Stimulated activated CD4-positive, alpha-beta T cell treated with anti-CD3 and anti-CD28 coated beads, Interleukin-4, amount 100 ng/mL, for 1 hour (primary cell): ENCODE measurements around the gene TAT.

Source experiments
- DNase-seq: peaks from one replicate; pipeline ENCODE4 v3.0.0-alpha.2; 2020

The TAT gene

DNA sequence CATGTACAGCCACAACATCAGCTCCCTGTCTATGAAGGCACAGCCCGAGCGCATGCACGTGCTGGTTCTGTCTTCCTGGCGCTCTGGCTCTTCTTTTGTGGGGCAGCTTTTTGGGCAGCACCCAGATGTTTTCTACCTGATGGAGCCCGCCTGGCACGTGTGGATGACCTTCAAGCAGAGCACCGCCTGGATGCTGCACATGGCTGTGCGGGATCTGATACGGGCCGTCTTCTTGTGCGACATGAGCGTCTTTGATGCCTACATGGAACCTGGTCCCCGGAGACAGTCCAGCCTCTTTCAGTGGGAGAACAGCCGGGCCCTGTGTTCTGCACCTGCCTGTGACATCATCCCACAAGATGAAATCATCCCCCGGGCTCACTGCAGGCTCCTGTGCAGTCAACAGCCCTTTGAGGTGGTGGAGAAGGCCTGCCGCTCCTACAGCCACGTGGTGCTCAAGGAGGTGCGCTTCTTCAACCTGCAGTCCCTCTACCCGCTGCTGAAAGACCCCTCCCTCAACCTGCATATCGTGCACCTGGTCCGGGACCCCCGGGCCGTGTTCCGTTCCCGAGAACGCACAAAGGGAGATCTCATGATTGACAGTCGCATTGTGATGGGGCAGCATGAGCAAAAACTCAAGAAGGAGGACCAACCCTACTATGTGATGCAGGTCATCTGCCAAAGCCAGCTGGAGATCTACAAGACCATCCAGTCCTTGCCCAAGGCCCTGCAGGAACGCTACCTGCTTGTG, 40.0 kb downstream of the TAT start:
- no peak for DNase-seq

DNA sequence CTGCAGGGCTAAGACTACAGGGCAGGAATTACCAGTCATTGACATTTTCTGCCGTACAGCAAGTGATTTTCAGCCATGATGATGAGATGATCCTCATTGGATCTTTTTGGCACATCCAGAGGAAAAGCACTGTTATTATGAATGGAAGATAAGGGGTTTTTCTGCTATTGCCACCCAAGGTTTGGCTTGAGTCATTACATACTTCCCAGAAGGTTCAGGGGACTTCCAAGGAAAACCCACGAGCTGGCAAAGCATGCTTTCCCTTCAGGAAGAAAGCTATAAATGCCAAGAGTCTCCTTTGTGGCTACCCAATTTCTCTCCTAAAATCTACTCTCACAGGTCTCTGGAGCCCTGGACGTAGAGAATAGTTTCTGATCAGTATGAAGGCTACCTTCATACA, 44.5 kb downstream of the TAT start:
- DNase-seq, result no peak

DNA sequence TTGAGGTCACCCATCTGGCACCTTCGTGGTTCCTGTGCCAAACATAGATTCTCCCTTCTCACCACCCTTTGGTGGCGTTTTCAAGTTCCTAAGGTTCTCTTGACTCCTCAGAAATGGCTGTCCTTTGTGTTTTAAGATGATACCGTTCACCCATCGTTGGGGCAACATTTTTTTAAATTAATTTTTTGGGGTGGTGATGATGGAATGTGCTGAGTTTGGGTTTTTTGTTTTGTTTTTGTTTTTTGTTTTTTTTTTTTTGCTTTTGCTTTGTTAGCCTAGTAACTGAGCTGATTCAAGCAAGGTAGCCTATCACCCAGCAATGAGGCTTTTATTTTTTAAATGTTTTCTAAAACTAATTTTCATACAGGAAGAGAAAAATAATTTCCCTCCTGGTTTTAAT, 48.0 kb downstream of the TAT start:
- DNase-seq, result no peak

DNA sequence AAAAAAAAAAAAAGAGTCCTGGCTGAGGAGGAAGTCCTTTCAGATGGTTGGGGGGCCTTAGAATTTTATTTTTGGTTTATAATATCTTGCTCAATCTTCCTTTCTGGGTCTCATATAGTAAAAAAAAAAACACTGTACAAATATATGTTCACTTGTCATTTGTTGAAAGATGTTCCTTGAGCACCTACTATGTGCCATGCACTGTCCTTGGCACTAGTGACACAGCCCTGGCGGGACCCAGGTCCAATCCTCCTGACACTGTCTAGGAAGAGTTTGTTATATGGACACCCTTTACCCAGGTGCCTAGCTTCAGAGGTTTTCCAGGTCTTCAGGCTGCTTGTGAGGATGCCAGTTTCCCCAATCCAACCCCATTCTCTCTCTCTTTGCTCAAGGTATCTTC, 48.6 kb downstream of the TAT start:
- DNase-seq, result no peak

DNA sequence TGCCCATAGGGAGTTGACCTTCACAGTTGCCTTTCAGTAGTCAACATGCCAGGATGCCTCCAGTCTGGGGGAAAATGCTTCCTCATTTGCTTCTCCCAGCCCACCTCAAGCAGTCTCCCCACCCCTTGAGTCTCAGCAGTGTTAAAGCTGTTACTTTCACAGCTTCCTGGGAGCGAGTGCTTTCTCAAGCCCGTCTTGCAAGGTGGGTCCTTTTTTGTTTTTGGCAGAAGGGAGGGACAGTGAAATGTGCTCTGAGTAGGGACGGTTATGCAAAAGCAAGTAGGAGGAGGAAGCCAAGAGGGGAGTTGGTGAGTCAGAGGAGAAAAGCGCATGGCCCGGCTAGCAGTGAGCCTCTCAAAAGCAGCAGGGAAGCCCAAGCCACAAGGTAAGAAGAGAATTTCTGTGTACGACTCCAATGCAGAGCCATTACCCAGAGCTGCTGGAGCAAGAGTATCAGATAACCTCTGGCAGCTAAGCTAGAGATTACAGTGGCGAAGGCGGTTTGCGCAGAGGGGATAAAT, 50.7 kb downstream of the TAT start, which contains the start of gene CHST4:
Gene CHST4, plus strand, starts transcription at position 316 of the 521 bp plus-strand sequence. CDS start 10,252 bp downstream, outside the sequence.
- DNase-seq, result no peak

DNA sequence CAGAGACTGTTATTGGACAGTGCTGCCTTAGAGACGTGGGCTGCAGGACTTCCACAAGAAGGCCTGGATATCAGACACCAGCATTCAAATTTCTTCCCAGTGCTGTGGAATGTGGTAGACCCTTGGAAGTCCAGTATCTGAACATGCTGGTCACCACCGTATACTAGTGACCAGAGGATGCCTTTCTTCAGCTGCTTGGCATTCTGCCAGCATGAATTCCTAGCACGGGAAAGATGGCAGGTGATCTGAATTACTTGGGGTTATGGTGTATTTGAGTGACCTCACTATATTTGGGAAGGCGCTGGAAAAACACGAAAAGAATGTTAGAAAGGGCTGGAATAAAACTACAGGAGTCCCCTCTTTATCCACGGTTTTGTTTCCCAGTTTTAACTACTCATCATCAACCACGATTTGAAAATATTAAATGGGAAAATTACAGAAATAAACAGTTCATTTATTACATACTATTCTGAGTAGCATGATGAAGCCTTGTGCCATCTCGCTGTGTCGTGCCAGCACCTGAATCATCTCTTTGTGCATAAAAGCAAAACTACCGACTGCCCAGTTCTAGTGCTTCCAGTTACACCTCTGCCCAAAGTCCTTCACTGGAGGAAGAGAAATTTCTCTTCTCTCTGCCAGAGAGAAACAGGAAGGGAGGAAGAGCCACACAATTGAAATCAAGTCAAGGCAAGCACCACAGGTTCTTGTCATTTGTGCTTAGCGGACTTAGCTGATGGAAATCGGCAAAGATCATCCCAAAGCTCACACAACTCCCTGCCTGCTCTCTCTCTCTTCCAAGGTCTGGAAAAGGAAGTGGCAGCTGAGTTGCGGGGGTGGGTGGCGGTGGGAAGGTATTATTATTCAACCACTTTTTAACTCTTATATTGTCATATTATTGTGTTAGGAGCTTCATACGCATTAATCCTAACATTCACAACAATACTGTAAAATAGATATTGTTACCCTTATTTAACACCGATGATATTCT, 52.0 kb downstream of the TAT start:
- DNase-seq, result no peak

DNA sequence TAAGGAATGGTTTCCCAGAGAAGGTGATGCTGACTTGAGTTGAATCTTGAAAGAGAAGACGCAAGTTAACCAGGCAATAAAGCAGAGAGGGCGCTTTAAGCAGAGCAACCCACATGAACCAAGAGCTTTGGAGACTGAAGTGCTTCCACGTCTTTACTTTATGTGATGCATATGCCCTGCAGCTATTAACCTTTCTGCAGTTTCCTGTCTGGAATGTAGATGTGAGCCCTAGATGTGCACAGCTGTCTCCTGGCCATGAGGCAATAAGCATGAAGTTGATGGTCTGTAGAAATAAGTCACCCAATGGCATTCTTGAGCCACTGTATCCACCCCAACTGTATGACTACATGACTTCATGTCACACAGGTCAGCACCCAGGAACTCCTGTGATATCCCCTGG, 56.3 kb downstream of the TAT start:
- no peak for DNase-seq
